ENCODE data around the gene STX16. TPM values are rescaled to one million over a fixed set of nuclear protein-coding genes. Genes with fewer than 3 reads are reported as not detected.

Gene STX16
- total RNA-seq, 1 donor from 2014 or later = 56.8 TPM

GRCh38 chr20:58655328-58656107, 4.4 kb downstream of the STX16 start:
- no peak for DNase-seq

GRCh38 chr20:58656831-58657230, 5.7 kb downstream of the STX16 start:
- DNase-seq = no peak

- DNase-seq = peak; percentile 38
Observed at GRCh38 chr20:58657262-58657661, 6.2 kb downstream of the STX16 start.

- DNase-seq = no peak
Observed at GRCh38 chr20:58657986-58658385, 6.9 kb downstream of the STX16 start.

GRCh38 chr20:58658760-58659159, 7.7 kb downstream of the STX16 start:
- DNase-seq = no peak

GRCh38 chr20:58659841-58660240, 8.8 kb downstream of the STX16 start:
- no peak for DNase-seq

GRCh38 chr20:58660855-58661597, 9.9 kb downstream of the STX16 start:
- no peak for DNase-seq

- DNase-seq = no peak
Observed at GRCh38 chr20:58661598-58662473, 10.8 kb downstream of the STX16 start.

- no peak for DNase-seq
Observed at GRCh38 chr20:58664331-58664730, 13.2 kb downstream of the STX16 start.

GRCh38 chr20:58664883-58665282, 13.8 kb downstream of the STX16 start:
- no peak for DNase-seq

GRCh38 chr20:58665606-58666005, 14.5 kb downstream of the STX16 start:
- no peak for DNase-seq

GRCh38 chr20:58666702-58667101, 15.6 kb downstream of the STX16 start:
- DNase-seq = no peak

- DNase-seq = no peak
Observed at GRCh38 chr20:58667975-58668374, 16.9 kb downstream of the STX16 start.

- DNase-seq = no peak
Observed at GRCh38 chr20:58668901-58669286, 17.8 kb downstream of the STX16 start.

GRCh38 chr20:58669287-58670006, 18.4 kb downstream of the STX16 start:
- DNase-seq = no peak

- peak; percentile 71 for DNase-seq
Observed at GRCh38 chr20:58670102-58670501, 19.0 kb downstream of the STX16 start.

GRCh38 chr20:58670659-58671058, 19.6 kb downstream of the STX16 start:
- DNase-seq = no peak

GRCh38 chr20:58673119-58673518, 22.0 kb downstream of the STX16 start:
- no peak for DNase-seq

- no peak for DNase-seq
Observed at GRCh38 chr20:58675146-58675584, 24.1 kb downstream of the STX16 start.

- DNase-seq = no peak
Observed at GRCh38 chr20:58675641-58676040, 24.6 kb downstream of the STX16 start.

- DNase-seq = no peak
Observed at GRCh38 chr20:58676161-58676560, 25.1 kb downstream of the STX16 start.

GRCh38 chr20:58677079-58677604, 26.1 kb downstream of the STX16 start:
- DNase-seq = no peak
